Measurements from ENCODE around the gene A3GALT2. TPM values are rescaled to one million over a fixed set of nuclear protein-coding genes. Genes with fewer than 3 reads are reported as not detected.

The A3GALT2 gene
- total RNA-seq, 1 experiment from 2014 or later = not detected

DNA sequence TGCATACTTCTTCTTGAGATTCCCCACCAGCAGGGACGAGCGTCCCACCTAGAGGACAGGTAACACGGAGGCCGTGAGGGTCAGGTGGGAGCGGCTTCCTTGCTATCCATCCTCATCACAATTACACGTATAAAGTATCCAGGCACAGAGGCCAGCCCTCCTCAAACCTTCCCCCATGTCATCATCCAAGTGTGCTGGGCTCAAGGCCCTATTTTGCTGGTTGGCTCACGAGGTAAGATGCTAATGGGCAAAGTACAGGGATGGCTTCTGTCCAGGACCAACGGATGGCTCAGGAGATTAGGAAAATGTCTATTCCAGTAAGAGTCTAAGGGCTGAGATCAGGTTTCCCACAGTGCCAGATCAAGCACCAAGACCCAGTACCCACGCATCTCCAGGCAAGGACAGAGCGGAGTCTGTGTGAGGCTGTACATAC is 11.5 kb upstream of the A3GALT2 start (continued):
- no peak for TF ChIP-seq ZNF416 (CRISPR knock-in tag; IDR thresholded peaks at IDR 0.05)

DNA sequence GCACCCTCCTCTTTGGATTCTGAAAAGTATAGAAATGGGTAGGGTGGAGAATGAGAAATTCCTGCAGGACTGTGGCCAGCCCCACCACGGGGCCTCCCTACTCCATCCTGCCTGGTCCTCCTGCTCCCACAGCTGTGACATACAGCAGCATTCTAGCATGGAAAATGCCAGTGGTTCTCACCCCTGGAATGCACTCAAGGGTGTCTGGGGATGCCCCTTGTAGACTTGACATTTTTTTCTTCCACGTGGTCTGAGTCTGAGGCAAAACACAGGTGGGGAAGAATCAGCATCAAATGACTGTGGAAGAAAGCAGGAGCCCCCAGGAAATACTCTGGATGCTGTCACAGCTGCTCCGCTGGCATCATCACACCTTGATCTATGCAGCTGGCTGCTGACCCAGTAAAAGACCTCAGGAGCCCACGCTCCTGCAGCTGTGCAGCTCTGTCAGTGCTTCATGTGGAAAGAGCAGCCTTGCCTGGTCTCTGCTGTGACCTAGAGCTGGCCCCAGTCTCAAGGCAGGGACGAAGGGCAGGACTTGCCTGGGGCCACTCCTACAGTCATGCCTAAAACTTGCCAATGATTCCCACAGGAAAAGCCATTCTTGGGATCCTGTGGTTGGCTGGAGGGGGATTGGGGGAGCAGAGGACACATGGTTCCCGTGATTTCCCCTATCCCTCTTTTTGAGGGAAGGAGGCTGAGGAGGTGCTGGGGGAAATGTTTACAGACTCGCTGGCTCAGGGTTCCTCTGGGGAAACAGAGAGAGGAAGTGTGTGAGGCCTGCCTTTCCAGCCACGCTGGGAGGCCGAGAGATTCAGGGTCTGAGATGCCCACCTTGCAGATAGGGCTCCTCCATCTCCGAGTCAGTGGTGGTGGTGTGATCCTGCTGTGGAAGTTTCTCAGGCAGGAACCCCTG is 10.8 kb upstream of the A3GALT2 start:
- ATAC-seq = no peak
- Mint-ChIP-seq H3K4me3 (no peak overlapping the region), H3K27me3 (ENCODE audit: low read depth) (peaks cover 8% of the 10 kb centered on the region; the same call in 1 of the 2 replicates), H3K4me1 (0 out of 2 replicates have a peak, but pooled peaks cover 3% of the 10 kb centered on the region), H3K27ac (no peak overlapping the region), H3K9me3 (no peaks in the 10 kb centered on the region), H3K36me3 (no peaks in the 10 kb centered on the region)
- DNase-seq (ENCODE audit: low spot score) = no peak
- TF ChIP-seq SOX15 (CRISPR knock-in tag; IDR thresholded peaks at IDR 0.05) = no peak
- POLR2A ChIA-PET = no interaction called here
- CTCF ChIA-PET = interaction anchor here (1.1 to 3.8 kb wide), 3 partner anchors 7 to 36 kb away, joined by 4 to 11 read pairs (median 9); no protein-coding TSS in a partner anchor

DNA sequence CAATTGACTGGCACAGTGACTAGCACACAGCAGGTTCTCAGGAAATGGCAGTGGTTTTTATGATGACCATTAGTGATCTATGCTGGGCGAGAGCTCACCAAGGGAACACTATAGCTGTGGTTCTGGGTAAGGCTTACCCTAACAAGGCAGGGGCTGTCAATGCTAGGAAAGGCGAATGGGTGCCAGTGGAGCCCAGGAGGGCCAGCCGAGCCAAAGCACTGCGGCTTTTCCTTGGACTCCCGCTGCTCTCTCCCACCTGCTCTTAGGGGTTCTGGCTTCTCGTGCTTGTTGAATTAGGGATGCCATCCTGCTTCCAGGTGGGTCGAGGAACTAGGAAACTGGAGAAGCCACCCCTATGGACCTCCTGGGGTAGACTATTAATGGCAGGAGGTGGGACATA is 10.0 kb upstream of the A3GALT2 start:
- no peak for ATAC-seq
- Mint-ChIP-seq H3K4me3 (no peak overlapping the region), H3K4me1 (no peaks in the 10 kb centered on the region), H3K27me3 (ENCODE audit: low read depth) (peaks cover 4% of the 10 kb centered on the region; the same call in 1 of the 2 replicates), H3K27ac (no peak overlapping the region), H3K36me3 (no peaks in the 10 kb centered on the region), H3K9me3 (no peaks in the 10 kb centered on the region)
- no peak for DNase-seq (ENCODE audit: low spot score)
- TF ChIP-seq, protein P1, sequence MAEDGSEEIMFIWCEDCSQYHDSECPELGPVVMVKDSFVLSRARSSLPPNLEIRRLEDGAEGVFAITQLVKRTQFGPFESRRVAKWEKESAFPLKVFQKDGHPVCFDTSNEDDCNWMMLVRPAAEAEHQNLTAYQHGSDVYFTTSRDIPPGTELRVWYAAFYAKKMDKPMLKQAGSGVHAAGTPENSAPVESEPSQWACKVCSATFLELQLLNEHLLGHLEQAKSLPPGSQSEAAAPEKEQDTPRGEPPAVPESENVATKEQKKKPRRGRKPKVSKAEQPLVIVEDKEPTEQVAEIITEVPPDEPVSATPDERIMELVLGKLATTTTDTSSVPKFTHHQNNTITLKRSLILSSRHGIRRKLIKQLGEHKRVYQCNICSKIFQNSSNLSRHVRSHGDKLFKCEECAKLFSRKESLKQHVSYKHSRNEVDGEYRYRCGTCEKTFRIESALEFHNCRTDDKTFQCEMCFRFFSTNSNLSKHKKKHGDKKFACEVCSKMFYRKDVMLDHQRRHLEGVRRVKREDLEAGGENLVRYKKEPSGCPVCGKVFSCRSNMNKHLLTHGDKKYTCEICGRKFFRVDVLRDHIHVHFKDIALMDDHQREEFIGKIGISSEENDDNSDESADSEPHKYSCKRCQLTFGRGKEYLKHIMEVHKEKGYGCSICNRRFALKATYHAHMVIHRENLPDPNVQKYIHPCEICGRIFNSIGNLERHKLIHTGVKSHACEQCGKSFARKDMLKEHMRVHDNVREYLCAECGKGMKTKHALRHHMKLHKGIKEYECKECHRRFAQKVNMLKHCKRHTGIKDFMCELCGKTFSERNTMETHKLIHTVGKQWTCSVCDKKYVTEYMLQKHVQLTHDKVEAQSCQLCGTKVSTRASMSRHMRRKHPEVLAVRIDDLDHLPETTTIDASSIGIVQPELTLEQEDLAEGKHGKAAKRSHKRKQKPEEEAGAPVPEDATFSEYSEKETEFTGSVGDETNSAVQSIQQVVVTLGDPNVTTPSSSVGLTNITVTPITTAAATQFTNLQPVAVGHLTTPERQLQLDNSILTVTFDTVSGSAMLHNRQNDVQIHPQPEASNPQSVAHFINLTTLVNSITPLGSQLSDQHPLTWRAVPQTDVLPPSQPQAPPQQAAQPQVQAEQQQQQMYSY (CRISPR knock-in tag; IDR thresholded peaks at IDR 0.05) = no peak
- TF ChIP-seq, protein P2, sequence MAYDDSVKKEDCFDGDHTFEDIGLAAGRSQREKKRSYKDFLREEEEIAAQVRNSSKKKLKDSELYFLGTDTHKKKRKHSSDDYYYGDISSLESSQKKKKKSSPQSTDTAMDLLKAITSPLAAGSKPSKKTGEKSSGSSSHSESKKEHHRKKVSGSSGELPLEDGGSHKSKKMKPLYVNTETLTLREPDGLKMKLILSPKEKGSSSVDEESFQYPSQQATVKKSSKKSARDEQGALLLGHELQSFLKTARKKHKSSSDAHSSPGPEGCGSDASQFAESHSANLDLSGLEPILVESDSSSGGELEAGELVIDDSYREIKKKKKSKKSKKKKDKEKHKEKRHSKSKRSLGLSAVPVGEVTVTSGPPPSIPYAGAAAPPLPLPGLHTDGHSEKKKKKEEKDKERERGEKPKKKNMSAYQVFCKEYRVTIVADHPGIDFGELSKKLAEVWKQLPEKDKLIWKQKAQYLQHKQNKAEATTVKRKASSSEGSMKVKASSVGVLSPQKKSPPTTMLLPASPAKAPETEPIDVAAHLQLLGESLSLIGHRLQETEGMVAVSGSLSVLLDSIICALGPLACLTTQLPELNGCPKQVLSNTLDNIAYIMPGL (CRISPR knock-in tag; IDR thresholded peaks at IDR 0.05) = no peak
- ChIA-PET CTCF (interaction anchor here (1.9 to 3.8 kb wide), 2 partner anchors 8 to 35 kb away, joined by 9 to 11 read pairs; no protein-coding TSS in a partner anchor), POLR2A (no interaction called here)

DNA sequence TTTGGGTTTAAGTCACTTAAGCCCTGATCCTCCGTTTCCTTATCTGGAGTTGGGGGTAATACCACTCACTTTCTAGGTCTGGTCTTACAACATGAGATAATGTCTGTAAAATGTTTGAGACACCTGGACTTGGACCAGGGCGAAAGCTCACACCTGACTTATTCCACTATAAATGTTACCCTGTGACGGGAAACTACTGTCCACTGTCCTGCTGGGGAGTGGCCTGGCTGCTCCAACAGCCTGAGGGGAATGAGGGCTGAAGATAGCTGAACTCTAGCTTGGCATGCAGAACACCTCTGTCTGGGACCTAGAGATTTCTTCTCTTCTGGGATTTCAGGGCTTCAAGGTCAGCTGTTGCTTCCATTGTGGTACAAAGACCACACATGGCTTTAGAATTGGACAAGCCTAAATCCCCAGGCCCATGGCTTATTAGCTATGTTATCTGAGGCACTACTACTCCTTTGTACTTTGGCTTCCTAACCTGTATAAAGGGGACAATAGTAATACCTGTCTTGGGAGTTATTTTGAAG is 9.5 kb upstream of the A3GALT2 start:
- POLR2A ChIA-PET = no interaction called here
- no peak for ATAC-seq
- H3K4me3 Mint-ChIP-seq = no peak overlapping the region
- H3K4me1 Mint-ChIP-seq = no peaks in the 10 kb centered on the region
- TF ChIP-seq, protein P3, sequence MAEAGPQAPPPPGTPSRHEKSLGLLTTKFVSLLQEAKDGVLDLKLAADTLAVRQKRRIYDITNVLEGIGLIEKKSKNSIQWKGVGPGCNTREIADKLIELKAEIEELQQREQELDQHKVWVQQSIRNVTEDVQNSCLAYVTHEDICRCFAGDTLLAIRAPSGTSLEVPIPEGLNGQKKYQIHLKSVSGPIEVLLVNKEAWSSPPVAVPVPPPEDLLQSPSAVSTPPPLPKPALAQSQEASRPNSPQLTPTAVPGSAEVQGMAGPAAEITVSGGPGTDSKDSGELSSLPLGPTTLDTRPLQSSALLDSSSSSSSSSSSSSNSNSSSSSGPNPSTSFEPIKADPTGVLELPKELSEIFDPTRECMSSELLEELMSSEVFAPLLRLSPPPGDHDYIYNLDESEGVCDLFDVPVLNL (CRISPR knock-in tag; IDR thresholded peaks at IDR 0.05; ENCODE audit: borderline replicate concordance, low read depth) = no peak
- TF ChIP-seq, protein P4, sequence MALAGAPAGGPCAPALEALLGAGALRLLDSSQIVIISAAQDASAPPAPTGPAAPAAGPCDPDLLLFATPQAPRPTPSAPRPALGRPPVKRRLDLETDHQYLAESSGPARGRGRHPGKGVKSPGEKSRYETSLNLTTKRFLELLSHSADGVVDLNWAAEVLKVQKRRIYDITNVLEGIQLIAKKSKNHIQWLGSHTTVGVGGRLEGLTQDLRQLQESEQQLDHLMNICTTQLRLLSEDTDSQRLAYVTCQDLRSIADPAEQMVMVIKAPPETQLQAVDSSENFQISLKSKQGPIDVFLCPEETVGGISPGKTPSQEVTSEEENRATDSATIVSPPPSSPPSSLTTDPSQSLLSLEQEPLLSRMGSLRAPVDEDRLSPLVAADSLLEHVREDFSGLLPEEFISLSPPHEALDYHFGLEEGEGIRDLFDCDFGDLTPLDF (CRISPR knock-in tag; IDR thresholded peaks at IDR 0.05) = no peak
- TF ChIP-seq ZNF263 (CRISPR knock-in tag; IDR thresholded peaks at IDR 0.05; ENCODE audit: low read depth) (no peak), FOXJ3 (CRISPR knock-in tag; IDR thresholded peaks at IDR 0.05; ENCODE audit: borderline replicate concordance) (no peak)
- TF ChIP-seq, protein P5, sequence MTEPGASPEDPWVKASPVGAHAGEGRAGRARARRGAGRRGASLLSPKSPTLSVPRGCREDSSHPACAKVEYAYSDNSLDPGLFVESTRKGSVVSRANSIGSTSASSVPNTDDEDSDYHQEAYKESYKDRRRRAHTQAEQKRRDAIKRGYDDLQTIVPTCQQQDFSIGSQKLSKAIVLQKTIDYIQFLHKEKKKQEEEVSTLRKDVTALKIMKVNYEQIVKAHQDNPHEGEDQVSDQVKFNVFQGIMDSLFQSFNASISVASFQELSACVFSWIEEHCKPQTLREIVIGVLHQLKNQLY (CRISPR knock-in tag; IDR thresholded peaks at IDR 0.05) = no peak
- TF ChIP-seq, protein P2 (CRISPR knock-in tag; IDR thresholded peaks at IDR 0.05) = no peak
- DNase-seq (ENCODE audit: low spot score) = no peak
- no peaks in the 10 kb centered on the region for H3K36me3 Mint-ChIP-seq
- no peaks in the 10 kb centered on the region for H3K9me3 Mint-ChIP-seq
- H3K27ac Mint-ChIP-seq = no peak overlapping the region
- H3K27me3 Mint-ChIP-seq (ENCODE audit: low read depth) = peaks cover 4% of the 10 kb centered on the region; the same call in 1 of the 2 replicates
- CTCF ChIA-PET = interaction anchor here (0.6 to 3.8 kb wide), 3 partner anchors 9 to 35 kb away, joined by 3 to 11 read pairs (median 9); no protein-coding TSS in a partner anchor

Measured in WTC11 (cell line).